SK-N-SH (cell line): ENCODE measurements around the gene LARGE1. TPM values are rescaled to one million over a fixed set of nuclear protein-coding genes. Genes with fewer than 3 reads are reported as not detected.

ENCODE experiments used
- CTCF ChIA-PET: fragments of 300-600, 350-600 bp; formaldehyde crosslinking; extraction: SDS; loops from one replicate; lab custom pipeline; 2021; lab: Yijun Ruan, JAX
- POLR2A ChIA-PET: fragments of 350-600 bp; sonication (Branson Sonifier 250); formaldehyde crosslinking; extraction: SDS; loops from one replicate; lab custom pipeline; 2020; ENCODE audit warnings: antibody characterized with exemption, inconsistent platforms; lab: Yijun Ruan, JAX
- DNase-seq: peaks from one replicate; pipeline ENCODE4 v3.0.0; 2012
- H2AFZ ChIP-seq: fragments of 200-600 bp; sonication (generic); 2 replicates; pipeline ENCODE4 v1.8.1; 2016; ENCODE audit warnings: antibody characterized with exemption, mild to moderate bottlenecking, low read depth
- H3F3A ChIP-seq: fragments of 200-600 bp; sonication (generic); replicated peaks from 2 replicates; pipeline ENCODE3; 2016; ENCODE audit warnings: antibody characterized with exemption, mild to moderate bottlenecking; ENCODE audit not compliant: insufficient read depth
- H3K27ac ChIP-seq, 2 experiments: fragments of 200-500 bp in 1 of 2; fragments of 200-600 bp in 1 of 2; sonication (Bioruptor generic) in 1 of 2; sonication (generic), shearing (Covaris generic) in 1 of 2; 2 replicates each; pipeline versions ENCODE4 v1.5.1 to v1.6.1; 2014 to 2016; ENCODE audit warnings: low read depth in 2 of 2, inconsistent platforms in 1 of 2, low read length in 1 of 2, mild to moderate bottlenecking in 1 of 2, mixed read lengths in 1 of 2
- H3K27me3 ChIP-seq: fragments of 200-600 bp; sonication (generic), shearing (Covaris generic); 2 replicates; pipeline ENCODE4 v1.6.1; 2016; ENCODE audit warnings: mixed run types; ENCODE audit not compliant: insufficient read depth
- H3K36me3 ChIP-seq, 2 experiments: fragments of 200-500 bp in 1 of 2; fragments of 200-600 bp in 1 of 2; sonication (Bioruptor generic) in 1 of 2; sonication (generic) in 1 of 2; replicated peaks in 1 of 2; 2 replicates each; pipeline versions ENCODE3 to v1.5.1; 2014 to 2016; ENCODE audit warnings: low read length in 1 of 2, mild to moderate bottlenecking in 1 of 2; ENCODE audit not compliant: insufficient read depth in 2 of 2, control insufficient read depth in 1 of 2
- H3K4me1 ChIP-seq, 2 experiments: fragments of 200-500 bp in 1 of 2; fragments of 200-600 bp in 1 of 2; sonication (Bioruptor generic) in 1 of 2; sonication (generic), shearing (Covaris generic) in 1 of 2; 2 replicates each; pipeline versions ENCODE4 v1.5.1 to v1.6.1; 2014 to 2016; ENCODE audit warnings: low read depth in 1 of 2, low read length in 1 of 2, mixed run types in 1 of 2; ENCODE audit not compliant: insufficient read depth in 2 of 2, control insufficient read depth in 1 of 2
- H3K4me2 ChIP-seq: fragments of 200-600 bp; sonication (generic), shearing (Covaris generic); 2 replicates; pipeline ENCODE4 v1.6.1; 2017; ENCODE audit warnings: mixed run types
- H3K4me3 ChIP-seq, 2 experiments: fragments of 200-500 bp in 1 of 2; fragments of 200-600 bp in 1 of 2; sonication (Bioruptor generic) in 1 of 2; sonication (generic), shearing (Covaris generic) in 1 of 2; 2 replicates each; pipeline versions ENCODE4 v1.5.1 to v1.8.1; 2014 to 2016; ENCODE audit warnings: low read depth in 2 of 2, inconsistent platforms in 1 of 2, low read length in 1 of 2, mild to moderate bottlenecking in 1 of 2, mixed read lengths in 1 of 2, moderate library complexity in 1 of 2
- H3K79me2 ChIP-seq: fragments of 200-600 bp; sonication (generic); 2 replicates; pipeline ENCODE4 v1.8.1; 2017; ENCODE audit warnings: mild to moderate bottlenecking; ENCODE audit not compliant: insufficient read depth
- H3K9ac ChIP-seq: fragments of 200-600 bp; sonication (generic); 2 replicates; pipeline ENCODE4 v1.6.1; 2017; ENCODE audit warnings: mixed run types
- H3K9me2 ChIP-seq: fragments of 200-600 bp; sonication (generic); 2 replicates; pipeline ENCODE4 v1.6.1; 2017; ENCODE audit warnings: mixed run types
- H3K9me3 ChIP-seq: fragments of 200-600 bp; sonication (generic); 2 replicates; pipeline ENCODE4 v1.6.1; 2017; ENCODE audit warnings: mixed run types, mild to moderate bottlenecking, moderate library complexity
- H4K20me1 ChIP-seq: fragments of 200-600 bp; sonication (generic); 2 replicates; pipeline ENCODE4 v1.6.1; 2017; ENCODE audit warnings: mild to moderate bottlenecking, mixed run types; ENCODE audit not compliant: insufficient read depth
- ELF1 ChIP-seq: IDR thresholded peaks from 2 replicates; pipeline ENCODE4 v1.4.0; 2012
- EP300 ChIP-seq, 2 experiments: IDR thresholded peaks; 2 replicates each; pipeline versions ENCODE4 v1.4.0 to v1.6.1; 2012; ENCODE audit warnings: borderline replicate concordance in 1 of 2, low read depth in 1 of 2, low read length in 1 of 2
- EZH2phosphoT487 ChIP-seq: fragments of 200-600 bp; sonication (generic); IDR thresholded peaks from 2 replicates; pipeline ENCODE4 v1.6.1; 2017; ENCODE audit warnings: low read depth, mixed run types, mild to moderate bottlenecking, antibody characterized with exemption, moderate library complexity, borderline replicate concordance
- FOSL2 ChIP-seq: IDR thresholded peaks from 2 replicates; pipeline ENCODE4 v1.4.0; 2012; ENCODE audit warnings: low read depth, mild to moderate bottlenecking, moderate library complexity, borderline replicate concordance
- GABPA ChIP-seq: IDR thresholded peaks from 2 replicates; pipeline ENCODE4 v1.4.0; 2012; ENCODE audit warnings: low read depth, mild to moderate bottlenecking
- MXI1 ChIP-seq: IDR thresholded peaks from 2 replicates; pipeline ENCODE4 v1.6.1; 2012; ENCODE audit warnings: mild to moderate bottlenecking, low read depth, low read length, improper control_type of control experiment
- NFIC ChIP-seq: IDR thresholded peaks from 2 replicates; pipeline ENCODE4 v1.4.0; 2012; ENCODE audit warnings: borderline replicate concordance
- RFX5 ChIP-seq: IDR thresholded peaks from 2 replicates; pipeline ENCODE4 v1.6.1; 2012; ENCODE audit warnings: mild to moderate bottlenecking, improper control_type of control experiment, low read length
- RXRA ChIP-seq: IDR thresholded peaks from 2 replicates; pipeline ENCODE4 v1.4.0; 2012; ENCODE audit warnings: low read depth, mild to moderate bottlenecking, borderline replicate concordance
- TCF12 ChIP-seq: IDR thresholded peaks from 2 replicates; pipeline ENCODE4 v1.4.0; 2012
- WGBS: methylation state at CpG from one replicate; pipeline ENCODE4 v1.1.6; 2017; ENCODE audit warnings: low lambda C conversion rate; 5-methylcytosine and 5-hydroxymethylcytosine counted together
- polyA plus RNA-seq, 3 experiments: library from polyadenylated mRNA; depleted of rRNA; stranded (reverse); fragments of >200 nt; gene quantifications; 2 replicates each; pipeline ENCODE4 v1.2.3, GENCODE V29; 2012
- TF ChIP-seq, protein P1 (sequence below): IDR thresholded peaks from 2 replicates; pipeline ENCODE4; 2012
- TF ChIP-seq, protein P2 (sequence below): IDR thresholded peaks from 2 replicates; pipeline ENCODE4 v1.4.0; 2012; ENCODE audit warnings: low read depth, borderline replicate concordance
- TF ChIP-seq, protein P3 (sequence below): IDR thresholded peaks from 2 replicates; pipeline ENCODE4 v1.4.0; 2012; ENCODE audit warnings: low read depth, borderline replicate concordance
- TF ChIP-seq, protein P4 (sequence below): fragments of 150-350 bp; IDR thresholded peaks from 2 replicates; pipeline ENCODE4 v1.6.1; 2016; ENCODE audit warnings: mild to moderate bottlenecking, low read depth, low read length
- TF ChIP-seq, protein P5 (sequence below): IDR thresholded peaks from 2 replicates; pipeline ENCODE4 v1.4.0; 2012; ENCODE audit warnings: low read depth

The LARGE1 gene
- polyA plus RNA-seq, 1 of the 3 experiments (the other 2 are of a cell fraction): 1.1 TPM

DNA sequence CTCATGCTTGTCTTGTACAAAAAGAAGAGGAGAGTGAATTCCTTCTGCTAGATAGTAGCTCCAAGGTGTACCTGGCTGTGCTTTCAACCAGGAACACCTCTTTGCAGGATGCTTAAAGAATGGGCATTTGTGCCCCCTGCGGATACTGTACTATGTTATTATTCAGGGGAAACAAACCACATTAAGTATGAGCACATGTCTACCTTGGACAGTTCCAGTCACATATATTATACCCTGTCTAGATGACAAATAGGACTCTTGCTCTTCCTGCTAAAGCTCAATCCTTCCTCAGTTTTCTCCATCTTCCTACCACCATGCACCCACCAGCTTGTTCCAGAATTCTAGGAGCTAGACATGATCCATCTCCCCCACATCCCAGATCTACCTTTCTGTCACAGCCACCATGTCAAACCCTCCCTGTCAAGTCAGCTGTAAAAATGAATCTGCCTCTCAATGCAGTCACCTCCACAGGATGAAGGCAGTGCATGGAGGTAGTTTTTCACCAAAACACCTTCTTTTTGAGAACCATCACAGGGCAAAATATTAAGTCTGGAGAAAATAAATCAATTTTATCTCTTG lies 337.4 kb downstream of the LARGE1 start:
- no peaks in the 10 kb centered on the region for H3K4me1 ChIP-seq
- ChIA-PET POLR2A (no interaction called here), CTCF (interaction anchor here (1.1 to 3.1 kb wide), 3 partner anchors 8 to 281 kb away, joined by 3 to 11 read pairs (median 4); no protein-coding TSS in a partner anchor)
- no peaks in the 10 kb centered on the region for H3K9me3 ChIP-seq
- H3F3A ChIP-seq: no peaks in the 10 kb centered on the region
- no peaks in the 10 kb centered on the region for H4K20me1 ChIP-seq
- no peak for DNase-seq
- H3K4me3 ChIP-seq: no peak overlapping the region
- 38% methylated on average over 1 of the region's 1 CpG for WGBS
- no peaks in the 10 kb centered on the region for H3K36me3 ChIP-seq
- no peak overlapping the region for H3K9ac ChIP-seq
- H3K9me2 ChIP-seq: no peaks in the 10 kb centered on the region
- TF ChIP-seq, protein P1, sequence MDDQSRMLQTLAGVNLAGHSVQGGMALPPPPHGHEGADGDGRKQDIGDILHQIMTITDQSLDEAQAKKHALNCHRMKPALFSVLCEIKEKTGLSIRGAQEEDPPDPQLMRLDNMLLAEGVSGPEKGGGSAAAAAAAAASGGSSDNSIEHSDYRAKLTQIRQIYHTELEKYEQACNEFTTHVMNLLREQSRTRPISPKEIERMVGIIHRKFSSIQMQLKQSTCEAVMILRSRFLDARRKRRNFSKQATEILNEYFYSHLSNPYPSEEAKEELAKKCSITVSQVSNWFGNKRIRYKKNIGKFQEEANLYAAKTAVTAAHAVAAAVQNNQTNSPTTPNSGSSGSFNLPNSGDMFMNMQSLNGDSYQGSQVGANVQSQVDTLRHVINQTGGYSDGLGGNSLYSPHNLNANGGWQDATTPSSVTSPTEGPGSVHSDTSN: no peak
- no peak for TF ChIP-seq FOSL2
- TF ChIP-seq, protein P2, sequence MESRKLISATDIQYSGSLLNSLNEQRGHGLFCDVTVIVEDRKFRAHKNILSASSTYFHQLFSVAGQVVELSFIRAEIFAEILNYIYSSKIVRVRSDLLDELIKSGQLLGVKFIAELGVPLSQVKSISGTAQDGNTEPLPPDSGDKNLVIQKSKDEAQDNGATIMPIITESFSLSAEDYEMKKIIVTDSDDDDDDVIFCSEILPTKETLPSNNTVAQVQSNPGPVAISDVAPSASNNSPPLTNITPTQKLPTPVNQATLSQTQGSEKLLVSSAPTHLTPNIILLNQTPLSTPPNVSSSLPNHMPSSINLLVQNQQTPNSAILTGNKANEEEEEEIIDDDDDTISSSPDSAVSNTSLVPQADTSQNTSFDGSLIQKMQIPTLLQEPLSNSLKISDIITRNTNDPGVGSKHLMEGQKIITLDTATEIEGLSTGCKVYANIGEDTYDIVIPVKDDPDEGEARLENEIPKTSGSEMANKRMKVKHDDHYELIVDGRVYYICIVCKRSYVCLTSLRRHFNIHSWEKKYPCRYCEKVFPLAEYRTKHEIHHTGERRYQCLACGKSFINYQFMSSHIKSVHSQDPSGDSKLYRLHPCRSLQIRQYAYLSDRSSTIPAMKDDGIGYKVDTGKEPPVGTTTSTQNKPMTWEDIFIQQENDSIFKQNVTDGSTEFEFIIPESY: no peak
- TF ChIP-seq MXI1: no peak
- no peak for TF ChIP-seq TCF12
- no peak for TF ChIP-seq GABPA
- TF ChIP-seq, protein P3, sequence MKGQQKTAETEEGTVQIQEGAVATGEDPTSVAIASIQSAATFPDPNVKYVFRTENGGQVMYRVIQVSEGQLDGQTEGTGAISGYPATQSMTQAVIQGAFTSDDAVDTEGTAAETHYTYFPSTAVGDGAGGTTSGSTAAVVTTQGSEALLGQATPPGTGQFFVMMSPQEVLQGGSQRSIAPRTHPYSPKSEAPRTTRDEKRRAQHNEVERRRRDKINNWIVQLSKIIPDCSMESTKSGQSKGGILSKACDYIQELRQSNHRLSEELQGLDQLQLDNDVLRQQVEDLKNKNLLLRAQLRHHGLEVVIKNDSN: no peak
- TF ChIP-seq RFX5: no peak
- TF ChIP-seq EZH2phosphoT487: no peak
- no peak for TF ChIP-seq EP300 (IDR thresholded peaks at IDR 0.05; ENCODE audit: borderline replicate concordance in 1 of 2, low read depth in 1 of 2, low read length in 1 of 2)
- TF ChIP-seq, protein P4, sequence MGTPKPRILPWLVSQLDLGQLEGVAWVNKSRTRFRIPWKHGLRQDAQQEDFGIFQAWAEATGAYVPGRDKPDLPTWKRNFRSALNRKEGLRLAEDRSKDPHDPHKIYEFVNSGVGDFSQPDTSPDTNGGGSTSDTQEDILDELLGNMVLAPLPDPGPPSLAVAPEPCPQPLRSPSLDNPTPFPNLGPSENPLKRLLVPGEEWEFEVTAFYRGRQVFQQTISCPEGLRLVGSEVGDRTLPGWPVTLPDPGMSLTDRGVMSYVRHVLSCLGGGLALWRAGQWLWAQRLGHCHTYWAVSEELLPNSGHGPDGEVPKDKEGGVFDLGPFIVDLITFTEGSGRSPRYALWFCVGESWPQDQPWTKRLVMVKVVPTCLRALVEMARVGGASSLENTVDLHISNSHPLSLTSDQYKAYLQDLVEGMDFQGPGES: no peak
- no peak for TF ChIP-seq RXRA
- TF ChIP-seq, protein P5, sequence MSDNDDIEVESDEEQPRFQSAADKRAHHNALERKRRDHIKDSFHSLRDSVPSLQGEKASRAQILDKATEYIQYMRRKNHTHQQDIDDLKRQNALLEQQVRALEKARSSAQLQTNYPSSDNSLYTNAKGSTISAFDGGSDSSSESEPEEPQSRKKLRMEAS: no peak
- TF ChIP-seq ELF1: no peak
- no peak for TF ChIP-seq NFIC
- no peak overlapping the region for H3K4me2 ChIP-seq
- no peaks in the 10 kb centered on the region for H3K79me2 ChIP-seq
- H3K27ac ChIP-seq: no peak overlapping the region
- no peaks in the 10 kb centered on the region for H3K27me3 ChIP-seq
- H2AFZ ChIP-seq: no peak overlapping the region
